ELR (cell line): Measurements from ENCODE around the gene KLKB1.
"Not testable (repeated sequence)": the region's sequence is repeated elsewhere in the genome, so short reads cannot be mapped to it uniquely, and the experiment has no call there.

Source experiments
- DNase-seq: peaks from one replicate; pipeline ENCODE4 v3.0.0-alpha.2; 2015; ENCODE audit warnings: low read depth

Gene KLKB1

GRCh38 chr4:186265683-186266652 is 38.7 kb downstream of the KLKB1 start, which contains the start of gene F11:
TSS of gene F11 (plus strand) at chr4:186266189. CDS start at chr4:186267137, 948 bp downstream.
- DNase-seq: no peak

DNA sequence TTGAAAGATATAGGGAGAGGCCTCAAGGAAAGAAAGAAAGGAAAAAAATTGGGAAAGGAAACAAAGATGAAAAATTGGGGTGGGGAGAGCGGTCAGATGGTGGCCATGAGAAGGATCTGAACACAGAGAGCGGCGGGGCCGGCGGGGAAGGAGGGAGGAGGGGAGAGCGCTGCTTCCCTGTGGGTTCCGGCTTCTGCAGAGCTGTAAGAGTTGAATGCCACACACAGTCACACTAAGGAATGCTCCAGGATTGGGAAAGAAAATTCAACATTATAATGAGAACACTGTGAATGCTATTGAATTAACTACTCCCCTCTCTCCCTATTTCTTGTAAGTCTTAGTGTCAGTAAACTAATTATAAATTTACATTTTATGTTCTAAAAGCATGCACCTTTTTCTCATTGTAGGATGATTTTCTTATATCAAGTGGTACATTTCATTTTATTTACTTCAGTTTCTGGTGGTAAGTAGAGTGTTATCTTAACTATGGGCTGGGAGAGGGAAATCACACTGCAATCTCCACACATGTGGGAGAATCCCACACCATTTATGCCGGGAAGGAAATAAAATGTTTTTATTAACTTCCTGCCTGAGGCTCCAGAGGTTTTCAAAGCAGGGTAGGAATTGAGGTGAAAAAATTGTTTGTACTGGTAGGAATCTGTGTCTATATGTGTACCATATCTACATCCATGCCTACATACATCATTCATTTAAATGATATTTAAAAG is 39.6 kb downstream of the KLKB1 start:
- no peak for DNase-seq

- no peak for DNase-seq
Observed at GRCh38 chr4:186271081-186271678, 43.9 kb downstream of the KLKB1 start.

DNA sequence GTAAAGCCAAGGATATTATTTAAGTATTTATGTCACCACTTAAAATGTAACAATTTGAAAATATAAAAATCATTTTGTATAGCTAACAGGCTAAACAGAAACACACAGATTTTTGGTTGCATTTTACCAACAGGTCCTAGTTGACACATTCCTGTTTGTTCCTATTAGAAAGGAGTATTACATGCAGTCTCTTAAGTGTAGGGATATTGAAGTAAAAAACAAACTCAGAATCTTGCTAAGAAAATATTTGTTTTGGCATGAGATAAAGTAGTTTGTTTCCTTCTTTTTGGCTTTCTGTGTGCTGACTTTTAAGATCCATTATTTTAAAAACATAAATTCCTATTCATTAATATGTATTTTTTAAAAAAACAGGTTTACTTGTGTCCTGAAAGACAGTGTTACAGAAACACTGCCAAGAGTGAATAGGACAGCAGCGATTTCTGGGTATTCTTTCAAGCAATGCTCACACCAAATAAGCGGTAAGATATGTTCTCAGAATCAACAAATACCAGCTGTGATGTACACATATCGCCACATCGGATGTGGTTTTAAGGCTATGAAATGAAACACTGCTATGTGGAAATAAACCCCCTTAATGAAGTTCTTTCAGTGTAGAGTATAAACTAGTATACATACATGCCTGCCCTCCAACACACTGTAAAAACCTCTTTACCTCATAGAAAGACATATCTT is 45.5 kb downstream of the KLKB1 start:
- no peak for DNase-seq

DNA sequence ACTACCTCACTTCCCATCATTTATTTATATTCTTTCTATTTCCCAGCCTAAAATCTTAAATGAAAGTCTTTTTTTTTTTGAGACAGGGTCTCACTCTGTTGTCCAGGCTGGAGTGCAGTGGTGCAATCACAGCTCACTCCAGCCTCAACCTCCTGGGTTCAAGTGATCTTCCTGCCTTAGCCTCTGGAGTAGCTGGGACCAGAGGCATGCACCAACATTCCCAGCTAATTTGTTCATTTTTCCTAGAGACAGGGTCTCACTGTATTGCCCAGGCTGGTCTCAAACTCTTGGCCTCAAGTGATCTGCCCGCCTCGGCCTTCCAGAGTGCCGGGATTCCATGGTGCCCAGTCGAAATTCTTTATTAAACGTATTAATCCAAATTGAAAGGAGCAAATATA is 46.1 kb downstream of the KLKB1 start:
- DNase-seq: not testable (repeated sequence)

- DNase-seq: no peak
Observed at GRCh38 chr4:186283311-186283710, 56.0 kb downstream of the KLKB1 start.

- no peak for DNase-seq
Observed at GRCh38 chr4:186285147-186285546, 57.8 kb downstream of the KLKB1 start.

DNA sequence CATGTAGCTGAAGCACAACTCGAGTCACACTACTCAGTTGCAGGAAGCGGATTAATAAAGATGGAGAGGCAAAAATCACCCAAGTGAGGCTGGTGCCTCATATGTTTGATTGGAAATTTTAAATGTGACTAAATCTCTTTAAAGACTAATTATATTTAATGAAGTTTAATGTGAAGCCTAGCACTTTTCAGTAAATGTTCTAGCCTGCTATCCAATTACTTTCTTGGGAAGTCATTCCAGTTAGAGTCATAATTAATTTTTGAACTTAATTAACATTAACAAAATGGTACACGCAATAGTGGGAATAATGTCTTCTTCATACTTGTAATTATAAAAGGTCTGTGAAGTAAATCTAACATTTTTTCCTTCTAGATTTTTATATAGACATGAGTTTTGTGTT is 59.3 kb downstream of the KLKB1 start:
- DNase-seq: no peak

DNA sequence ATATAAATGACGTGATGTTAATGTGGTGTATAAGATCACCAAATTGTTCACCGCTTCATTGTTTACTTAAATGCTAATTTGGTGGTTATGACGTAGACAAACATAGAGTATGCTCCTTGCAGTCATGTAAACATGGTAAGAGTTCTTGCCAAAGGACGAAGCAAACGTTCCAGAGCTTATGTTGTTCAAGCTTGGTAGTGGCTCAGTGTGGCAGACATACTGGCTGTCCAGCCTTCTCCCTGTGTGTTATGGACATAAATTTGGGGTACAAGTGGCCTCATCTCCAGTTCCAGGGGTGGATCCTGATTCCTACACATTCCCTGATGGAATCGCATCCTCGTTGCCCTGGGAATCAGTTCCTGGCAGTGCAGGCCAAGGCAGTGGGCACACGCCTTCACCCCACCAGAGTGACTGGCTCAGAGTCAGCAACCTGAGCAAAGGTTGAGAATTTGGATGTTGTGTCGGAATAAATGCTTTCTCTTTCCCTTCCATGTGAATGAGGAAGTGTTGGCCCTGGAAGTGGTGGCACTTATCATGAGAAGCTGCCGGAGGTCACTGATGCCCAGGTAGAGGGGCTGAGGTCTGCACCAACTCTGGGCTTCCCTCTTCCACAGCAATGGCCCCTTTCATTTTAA is 64.1 kb downstream of the KLKB1 start:
- DNase-seq: no peak

GRCh38 chr4:186294160-186294559 is 66.9 kb downstream of the KLKB1 start:
- DNase-seq: no peak

DNA sequence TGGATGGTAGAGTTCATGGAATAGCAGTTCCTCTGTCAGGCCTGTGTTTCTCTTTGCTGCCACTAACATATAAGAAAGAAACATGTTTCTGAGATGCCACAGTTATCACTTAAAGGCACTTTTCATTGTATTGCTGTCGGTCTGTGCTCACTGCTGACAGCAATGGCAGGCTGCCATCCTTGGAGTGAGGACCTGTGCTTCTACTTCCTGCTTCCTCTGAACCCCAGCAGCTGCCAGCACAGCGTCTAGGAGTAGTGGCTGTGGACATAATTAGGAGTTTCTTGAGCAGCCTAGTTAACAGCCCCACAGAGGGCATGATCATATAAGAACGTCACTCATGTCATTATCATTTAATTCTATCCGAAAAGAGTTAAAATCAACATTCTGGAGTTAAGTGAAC is 69.2 kb downstream of the KLKB1 start:
- no peak for DNase-seq

GRCh38 chr4:186297013-186297645 is 69.8 kb downstream of the KLKB1 start:
- DNase-seq: peak; percentile 55

DNA sequence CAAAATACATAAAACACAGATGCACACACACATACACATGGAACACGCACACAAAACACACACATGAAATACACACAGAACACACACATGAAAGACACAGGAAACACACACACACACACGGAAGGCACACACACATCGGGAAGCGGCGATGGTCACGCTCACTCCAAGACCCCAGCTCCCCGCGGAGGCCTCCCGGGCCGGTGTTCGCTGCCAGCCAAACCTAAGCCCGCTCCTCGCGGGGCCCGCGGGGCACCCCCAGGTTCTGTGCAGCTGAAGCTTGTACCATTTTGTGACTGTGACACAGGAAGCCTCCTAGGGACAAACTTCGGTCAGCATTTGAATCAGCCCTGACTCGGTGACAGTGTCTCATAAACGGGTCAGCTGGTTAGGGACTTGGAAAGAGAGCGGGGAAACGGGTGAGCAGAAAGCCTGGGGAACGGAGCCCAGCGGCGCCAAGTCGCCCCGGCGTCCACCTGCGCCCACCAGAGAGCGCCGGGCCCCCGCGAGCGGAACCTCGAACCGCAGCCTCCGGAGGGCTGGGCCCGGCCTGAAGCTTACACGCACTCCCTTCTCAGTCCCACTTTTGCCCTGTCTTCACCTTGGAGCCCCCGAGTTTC is 70.8 kb downstream of the KLKB1 start:
- DNase-seq: no peak

DNA sequence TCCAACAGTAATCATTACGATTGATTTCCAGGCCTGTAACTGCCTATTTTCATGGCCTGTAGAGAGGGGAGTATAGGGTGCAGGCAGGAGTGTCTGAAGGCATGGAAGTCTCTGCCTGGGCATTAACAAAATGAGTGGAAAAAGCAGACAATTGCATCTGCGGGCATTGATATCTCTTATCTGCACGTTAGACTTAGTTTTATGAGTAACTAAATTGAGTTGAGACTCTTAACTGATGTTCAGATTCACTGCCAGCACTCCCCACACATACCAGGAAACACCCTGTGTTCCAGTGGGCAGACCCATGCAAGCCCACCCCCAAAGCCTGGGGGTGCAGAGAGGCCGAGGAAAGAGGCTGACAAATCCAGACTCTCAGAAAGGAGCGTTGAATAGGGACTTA is 72.0 kb downstream of the KLKB1 start:
- no peak for DNase-seq

- DNase-seq: no peak
Observed at GRCh38 chr4:186300659-186301390, 73.5 kb downstream of the KLKB1 start.

GRCh38 chr4:186304216-186304615 is 76.9 kb downstream of the KLKB1 start:
- DNase-seq: no peak

- no peak for DNase-seq
Observed at GRCh38 chr4:186304866-186305505, 77.7 kb downstream of the KLKB1 start.

DNA sequence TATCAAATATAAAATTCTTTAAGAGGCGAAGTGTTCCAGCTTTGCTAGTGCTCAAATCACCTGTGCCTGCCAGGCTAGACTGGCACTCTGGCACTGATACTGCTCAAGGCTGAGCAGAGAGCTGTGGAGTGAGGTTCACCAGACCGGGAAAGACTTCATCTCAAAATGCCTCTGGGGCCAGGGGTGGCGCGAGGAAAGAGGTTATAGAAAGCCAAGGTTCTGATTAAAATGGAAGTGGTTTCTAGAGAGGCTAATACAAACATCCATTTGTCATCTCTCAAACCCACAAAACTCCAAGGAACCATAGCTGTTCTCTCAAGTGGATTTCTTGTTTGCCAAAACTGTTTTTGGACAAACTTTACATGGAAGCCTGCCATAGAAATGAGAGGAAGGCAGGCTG is 80.2 kb downstream of the KLKB1 start:
- DNase-seq: no peak

GRCh38 chr4:186307916-186308315 is 80.6 kb downstream of the KLKB1 start:
- DNase-seq: no peak
